Heart left ventricle (tissue), 16 donors: Measurements from ENCODE around the gene MSL1. TPM values are rescaled to one million over a fixed set of nuclear protein-coding genes. Genes with fewer than 3 reads are reported as not detected.

Experiments used
- ATAC-seq, 4 donors: fragments of 200-7000 bp; cut with Tn5 transposase; one replicate each; pipeline ENCODE4 v1.9.1; 2020 to 2022; ENCODE audit warnings: moderate library complexity in 4 of 4, mild to moderate bottlenecking in 3 of 4, moderate number of reproducible peaks in 1 of 4
- DNase-seq, 5 donors: peaks; one replicate each; pipeline ENCODE4 v3.0.0-alpha.2; 2020
- H3K27ac ChIP-seq, 12 donors: fragments of 200-600 bp; sonication (generic) in 4 of 12; one replicate each; pipeline versions ENCODE4 v1.5.0 to v1.8.0; 2016 to 2022; ENCODE audit warnings: mild to moderate bottlenecking in 2 of 12
- H3K27me3 ChIP-seq, 9 donors: fragments of 200-600 bp; sonication (generic) in 2 of 9; one replicate each; pipeline versions ENCODE4 v1.5.1 to v1.8.0; 2016 to 2022; ENCODE audit warnings: mild to moderate bottlenecking in 3 of 9
- H3K36me3 ChIP-seq, 9 donors: fragments of 200-600 bp; sonication (generic) in 2 of 9; one replicate each; pipeline versions ENCODE4 v1.5.0 to v1.8.0; 2018 to 2022; ENCODE audit warnings: mild to moderate bottlenecking in 2 of 9
- H3K4me1 ChIP-seq, 12 donors: fragments of 200-600 bp; sonication (generic) in 4 of 12; one replicate each; pipeline versions ENCODE4 v1.5.0 to v1.8.0; 2016 to 2022; ENCODE audit warnings: mild to moderate bottlenecking in 3 of 12
- H3K4me3 ChIP-seq, 12 donors: fragments of 200-600 bp; sonication (generic) in 4 of 12; one replicate each; pipeline versions ENCODE4 v1.5.0 to v1.8.0; 2017 to 2022; ENCODE audit warnings: mild to moderate bottlenecking in 9 of 12, moderate library complexity in 4 of 12
- H3K9me3 ChIP-seq, 12 donors: fragments of 200-600 bp; sonication (generic) in 4 of 12; one replicate each; pipeline versions ENCODE4 v1.5.0 to v1.8.0; 2016 to 2022; ENCODE audit warnings: mild to moderate bottlenecking in 1 of 12
- POLR2A ChIP-seq, 2 donors: fragments of 450-650 bp; IDR thresholded peaks; one replicate each; pipeline ENCODE4 v1.6.1; 2017; ENCODE audit warnings: antibody characterized with exemption in 2 of 2, mild to moderate bottlenecking in 2 of 2, moderate library complexity in 2 of 2
- WGBS, 4 donors: extraction: QIAGEN DNeasy Blood & Tissue Kit in 2 of 4; methylation state at CpG; one replicate each; pipeline versions ENCODE4 v1.1.5 to v1.1.7; 2013 to 2018; 5-methylcytosine and 5-hydroxymethylcytosine counted together
- intact Hi-C, 10 donors: fragments of 100-400 bp; cut with DNase I; formaldehyde crosslinking; loops; one replicate each; pipeline versions ENCODE4 v1.11.1 to v1.14.2; 2022
- polyA plus RNA-seq, 2 donors: library from polyadenylated mRNA; stranded (reverse); fragments of 200-250 nt; gene quantifications; one replicate each; pipeline ENCODE4 v1.2.3, GENCODE V29; 2013
- total RNA-seq, 9 donors: library from RNA; depleted of rRNA in 2 of 9; stranded (reverse); fragments of >200 nt in 2 of 9; fragmentation: NEBNext Ultra II Directional in 3 of 9; extraction: Animal tissue kit (Norgen Biotek cat#: 25700) in 3 of 9; gene quantifications; one replicate each; pipeline versions ENCODE4 v1.1.0 to v1.2.4, GENCODE V29; 2016 to 2023
- TF ChIP-seq, protein P1 (sequence below), 12 donors: fragments of 200-600 bp; sonication (generic) in 4 of 12; IDR thresholded peaks; one replicate each; pipeline versions ENCODE4 v1.5.0 to v1.8.0; 2018 to 2022; ENCODE audit warnings: antibody characterized with exemption in 12 of 12, mild to moderate bottlenecking in 5 of 12
- donor health status: ischemic (EF 13 %, LVEDD 7.1; RV severe dilation, severe dysfunction).
- donor health status: healthy with polysubstance abuse.
- donor health status: DM: no; HTN: yes; CAD: no.
- donor health status: DM: no; HTN: no; CAD: no.
- donor health status: ischemic (EF 25% LVEDD 6.9; RV normal size, moderate dysfunction).
- donor health status: ischemic (EF 25% LVEDD 5.7; RV mildly dilated, moderate dysfunction).
- donor health status: healthy.
- donor health status: DM: yes; HTN: yes; CAD: no.
- donor health status: ischemic (EF 35%, LVEDD 5.7; RV mildly dilated, moderate dysfunction).
- donor health status: nonischemic (EF 11% LVEDD 7.7; RV severe dilation, severe dysfunction).
- donor health status: DM: yes; HTN: yes; CAD: no.
- donor health status: PGD.
- donor health status: ischemic (EF 29% LVEDD 5.4; RV normal size, mild dysfunction).
- donor health status: nonischemic (EF 23%, LVEDD 6.1; RV moderate dilation, normal function).

The MSL1 gene
- total and polyA plus RNA-seq, 11 donors, result 32.0 to 54.7 (median 45.1) TPM

DNA sequence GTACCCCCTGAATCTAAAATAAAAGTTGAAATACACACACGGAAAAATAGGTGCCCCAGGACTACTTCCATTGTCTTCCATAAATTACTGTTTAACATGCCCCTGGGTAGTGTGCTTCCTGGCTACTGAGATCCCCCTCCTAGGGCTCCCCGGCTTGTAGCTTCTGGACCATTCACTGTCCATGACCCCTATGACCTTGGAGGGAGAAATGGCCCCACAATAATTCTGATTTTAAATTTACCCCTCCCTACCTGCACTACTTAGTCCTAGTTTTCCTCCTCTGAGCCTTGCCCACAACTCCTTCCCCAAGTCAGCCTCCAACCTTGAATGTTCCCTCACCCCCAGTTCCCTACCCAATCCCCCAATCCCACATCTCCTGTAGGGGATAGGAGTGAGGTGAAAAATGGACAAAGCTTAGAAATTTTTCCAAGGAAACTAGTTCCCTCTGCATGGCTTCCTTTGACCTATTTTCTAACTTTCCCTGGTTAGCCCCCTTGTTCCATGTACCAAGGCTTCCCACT lies 9.5 kb upstream of the MSL1 start:
- Histone ChIP-seq H3K4me3 (peak overlapping the region in 6 of 12 donors; percentile 45 to 58 (median 52)), H3K27ac (peak overlapping the region; percentile 72 to 100 (median 95)), H3K27me3 (no peaks in the 10 kb centered on the region), H3K4me1 (peaks cover 37 to 69% (median 66%) of the 10 kb centered on the region in 12 donors), H3K9me3 (no peaks in the 10 kb centered on the region), H3K36me3 (no peaks in the 10 kb centered on the region)
- ATAC-seq (no peak), DNase-seq (no peak)
- WGBS, 4 donors, result 15 to 23% (median 21%) methylated on average over 2 of the region's 2 CpGs
- TF ChIP-seq, protein P1, sequence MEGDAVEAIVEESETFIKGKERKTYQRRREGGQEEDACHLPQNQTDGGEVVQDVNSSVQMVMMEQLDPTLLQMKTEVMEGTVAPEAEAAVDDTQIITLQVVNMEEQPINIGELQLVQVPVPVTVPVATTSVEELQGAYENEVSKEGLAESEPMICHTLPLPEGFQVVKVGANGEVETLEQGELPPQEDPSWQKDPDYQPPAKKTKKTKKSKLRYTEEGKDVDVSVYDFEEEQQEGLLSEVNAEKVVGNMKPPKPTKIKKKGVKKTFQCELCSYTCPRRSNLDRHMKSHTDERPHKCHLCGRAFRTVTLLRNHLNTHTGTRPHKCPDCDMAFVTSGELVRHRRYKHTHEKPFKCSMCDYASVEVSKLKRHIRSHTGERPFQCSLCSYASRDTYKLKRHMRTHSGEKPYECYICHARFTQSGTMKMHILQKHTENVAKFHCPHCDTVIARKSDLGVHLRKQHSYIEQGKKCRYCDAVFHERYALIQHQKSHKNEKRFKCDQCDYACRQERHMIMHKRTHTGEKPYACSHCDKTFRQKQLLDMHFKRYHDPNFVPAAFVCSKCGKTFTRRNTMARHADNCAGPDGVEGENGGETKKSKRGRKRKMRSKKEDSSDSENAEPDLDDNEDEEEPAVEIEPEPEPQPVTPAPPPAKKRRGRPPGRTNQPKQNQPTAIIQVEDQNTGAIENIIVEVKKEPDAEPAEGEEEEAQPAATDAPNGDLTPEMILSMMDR (IDR thresholded peaks at IDR 0.05), result no peak
- intact Hi-C loops, result loop anchor here in 9 of 10 donors (1.0 to 10.0 kb wide), 12 partner anchors 15 to 97 kb away; partner anchors contain the start of genes THRA (in 6 of the 9) and CSF3 (in 1 of the 9)

DNA sequence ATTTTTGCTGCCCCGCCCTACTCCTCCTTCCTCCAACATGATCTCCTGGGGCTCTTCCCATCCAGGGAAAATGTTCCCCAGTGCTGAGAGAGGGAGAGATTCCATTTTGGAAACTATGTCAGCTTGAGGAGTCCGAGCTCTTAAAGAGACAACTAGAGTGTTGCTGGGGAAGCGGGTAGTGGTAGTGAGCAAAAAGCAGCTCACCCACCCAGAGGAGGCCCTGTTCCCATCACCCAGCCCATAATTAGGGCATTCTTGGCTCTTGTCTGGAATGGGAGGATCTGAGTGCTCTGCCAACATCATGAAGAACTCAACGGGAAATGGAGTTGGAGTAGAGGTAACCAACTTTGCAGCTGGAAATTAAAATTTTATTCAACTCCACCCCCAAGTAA lies 9.1 kb upstream of the MSL1 start:
- intact Hi-C loops, result loop anchor here in 9 of 10 donors (1.0 to 10.0 kb wide), 12 partner anchors 16 to 98 kb away; partner anchors contain the start of genes THRA (in 6 of the 9) and CSF3 (in 1 of the 9)
- 31 to 49% (median 44%) methylated on average over 4 of the region's 4 CpGs for WGBS, 4 donors

DNA sequence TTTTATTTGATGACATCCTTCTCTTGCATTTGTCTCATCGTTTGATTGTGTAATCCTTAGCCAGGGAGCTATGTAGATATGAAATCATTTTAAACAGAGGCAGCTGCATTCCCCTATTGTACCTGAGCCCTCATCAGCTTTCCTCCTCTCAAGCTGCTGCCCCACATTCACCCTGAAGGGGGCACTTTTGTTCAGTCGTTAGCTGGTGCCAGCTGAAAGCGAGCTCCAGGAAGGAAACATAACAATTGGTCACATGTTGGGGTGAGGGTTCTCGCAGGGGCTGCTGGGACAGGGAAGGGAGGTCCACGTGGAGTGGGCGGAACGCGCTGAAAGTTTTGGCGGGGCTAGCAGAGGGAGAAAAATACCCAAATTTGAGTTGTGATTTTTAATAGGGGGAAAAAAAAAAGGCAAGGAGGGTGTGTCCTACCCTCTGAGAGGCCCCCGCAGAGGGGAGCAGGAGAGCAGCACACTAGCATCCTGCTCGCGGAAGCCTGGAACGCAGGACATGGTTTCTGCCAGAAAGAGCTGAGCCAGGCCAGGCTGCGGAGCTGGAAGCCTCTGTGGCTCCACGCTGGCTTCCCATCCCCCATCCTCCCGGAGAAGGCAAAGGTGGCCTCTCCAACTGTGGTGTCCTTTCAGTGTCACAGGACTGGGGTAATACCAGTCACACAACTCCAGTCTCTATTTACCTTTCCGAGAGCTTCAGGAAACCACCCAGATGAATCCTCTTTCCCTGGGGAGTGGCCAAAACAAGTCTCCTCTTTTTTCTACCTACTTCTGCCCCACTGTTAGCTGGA lies 8.5 kb upstream of the MSL1 start:
- intact Hi-C loops, result loop anchor here in 9 of 10 donors (2.0 to 10.0 kb wide), 11 partner anchors 17 to 99 kb away; partner anchors contain the start of genes THRA (in 6 of the 9) and CSF3 (in 1 of the 9)
- Histone ChIP-seq H3K27ac (peak overlapping the region; percentile 72 to 100 (median 95)), H3K36me3 (no peaks in the 10 kb centered on the region), H3K9me3 (no peaks in the 10 kb centered on the region), H3K4me3 (peak overlapping the region in 11 of 12 donors; percentile 27 to 61 (median 47)), H3K4me1 (peaks cover 29 to 61% (median 56%) of the 10 kb centered on the region in 12 donors), H3K27me3 (no peaks in the 10 kb centered on the region)
- WGBS, 4 donors, result 0 to 1% (median 0%) methylated on average over 16 to 17 of the region's 17 CpGs
- TF ChIP-seq POLR2A (IDR thresholded peaks at IDR 0.05), result no peak
- TF ChIP-seq, protein P1 (IDR thresholded peaks at IDR 0.05), result peak; percentile 71 to 96 (median 84)
- ATAC-seq (peak; percentile 71 to 83 (median 74)), DNase-seq (peak; percentile 91 to 94 (median 93))

More for the DNA sequence above, 9.1 kb upstream of the MSL1 start:
- H3K36me3 ChIP-seq, result no peaks in the 10 kb centered on the region
- peaks cover 33 to 64% (median 61%) of the 10 kb centered on the region in 12 donors for H3K4me1 ChIP-seq
- DNase-seq (peak in 2 of 5 donors; percentile 23 to 33), ATAC-seq (peak in 2 of 4 donors; percentile 1 to 2)
- TF ChIP-seq, protein P1 (IDR thresholded peaks at IDR 0.05), result no peak
- no peak for TF ChIP-seq POLR2A (IDR thresholded peaks at IDR 0.05)
- peak overlapping the region; percentile 72 to 100 (median 95) for H3K27ac ChIP-seq
- no peaks in the 10 kb centered on the region for H3K9me3 ChIP-seq
- no peaks in the 10 kb centered on the region for H3K27me3 ChIP-seq
- peak overlapping the region in 7 of 12 donors; percentile 44 to 58 (median 47) for H3K4me3 ChIP-seq

DNA sequence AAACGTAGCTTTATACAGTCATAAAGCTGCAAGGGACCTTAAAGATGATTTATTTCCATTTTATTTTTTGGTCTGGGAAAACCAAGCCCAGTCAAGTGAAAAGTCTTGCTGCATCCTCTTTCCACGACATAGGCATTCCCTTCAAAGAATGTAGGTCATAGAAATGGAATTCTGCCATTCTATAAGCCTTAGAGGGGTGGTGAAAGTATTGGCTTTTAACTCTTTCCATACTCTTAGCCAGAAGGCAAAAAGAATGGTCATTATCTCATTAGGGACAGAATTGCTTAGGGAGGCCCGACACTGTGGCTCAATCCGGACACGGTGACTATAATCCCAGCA lies 7.9 kb upstream of the MSL1 start:
- no peaks in the 10 kb centered on the region for H3K27me3 ChIP-seq
- H3K4me3 ChIP-seq, result peak overlapping the region in 10 of 12 donors; percentile 29 to 61 (median 49)
- H3K4me1 ChIP-seq, result peaks cover 28 to 57% (median 50%) of the 10 kb centered on the region in 12 donors
- ATAC-seq, result no peak
- no peak for DNase-seq
- WGBS, 4 donors, result 40 to 50% (median 43%) methylated on average over 5 of the region's 5 CpGs
- H3K9me3 ChIP-seq, result no peaks in the 10 kb centered on the region
- no peak for TF ChIP-seq POLR2A (IDR thresholded peaks at IDR 0.05)
- TF ChIP-seq, protein P1 (IDR thresholded peaks at IDR 0.05), result no peak
- intact Hi-C loops, result loop anchor here in 9 of 10 donors (2.0 to 10.0 kb wide), 11 partner anchors 17 to 99 kb away; partner anchors contain the start of genes THRA (in 6 of the 9) and CSF3 (in 1 of the 9)
- no peaks in the 10 kb centered on the region for H3K36me3 ChIP-seq
- H3K27ac ChIP-seq, result peak overlapping the region; percentile 54 to 100 (median 95)
